22Rv1 (cell line): ENCODE data around the gene ZBTB20.

Experiments used
- CTCF ChIP-seq: fragments of 450-650 bp; IDR thresholded peaks from 2 replicates; pipeline ENCODE4 v1.5.1; 2017; ENCODE audit warnings: mild to moderate bottlenecking
- ZFX ChIP-seq: fragments of 450-650 bp; IDR thresholded peaks from 2 replicates; pipeline ENCODE4 v1.6.1; 2017; ENCODE audit warnings: antibody characterized with exemption, borderline replicate concordance

- TF ChIP-seq CTCF (no peak), ZFX (no peak)
Measured at GRCh38 chr3:114331710-114332109, 815.4 kb downstream of the ZBTB20 start.
